HEK293 (cell line): Measurements from ENCODE around the gene GPR63.

Experiments
- BCL11B ChIP-seq: fragments of 450-650 bp; formaldehyde crosslinking; IDR thresholded peaks from 2 replicates; pipeline ENCODE4 v1.5.1; 2016; ENCODE audit warnings: low read depth, missing biosample characterization, missing genetic modification characterization
- HOXD13 ChIP-seq: sonication (generic); formaldehyde crosslinking; IDR thresholded peaks from 2 replicates; pipeline ENCODE4 v1.8.0; 2022; ENCODE audit warnings: missing genetic modification reagents, borderline replicate concordance
- TCF7L2 ChIP-seq: IDR thresholded peaks from 2 replicates; pipeline ENCODE4 v1.6.1; 2011; ENCODE audit warnings: low read depth, mild to moderate bottlenecking, inconsistent platforms, low read length, moderate library complexity, borderline replicate concordance
- ZBTB17 ChIP-seq: fragments of 450-650 bp; formaldehyde crosslinking; IDR thresholded peaks from 2 replicates; pipeline ENCODE4 v1.5.1; 2016; ENCODE audit warnings: missing biosample characterization, missing genetic modification characterization
- ZNF140 ChIP-seq: fragments of 450-650 bp; formaldehyde crosslinking; IDR thresholded peaks from 2 replicates; pipeline ENCODE4 v1.5.1; 2016; ENCODE audit warnings: missing biosample characterization, missing genetic modification characterization
- ZNF184 ChIP-seq: fragments of 450-650 bp; IDR thresholded peaks from 2 replicates; pipeline ENCODE4 v1.5.1; 2018; ENCODE audit warnings: missing biosample characterization, mild to moderate bottlenecking, missing genetic modification characterization
- ZNF221 ChIP-seq: fragments of 450-650 bp; formaldehyde crosslinking; IDR thresholded peaks from 2 replicates; pipeline ENCODE4 v1.5.1; 2017; ENCODE audit warnings: missing biosample characterization, missing genetic modification characterization, borderline replicate concordance
- ZNF274 ChIP-seq, 2 experiments: fragments of 200-500 bp in 1 of 2; fragments of 450-650 bp in 1 of 2; sonication (Bioruptor generic) in 1 of 2; formaldehyde crosslinking in 1 of 2; IDR thresholded peaks; 2 replicates each; pipeline versions ENCODE4 v1.5.1 to v1.6.1; 2014 to 2016; ENCODE audit warnings: borderline replicate concordance in 1 of 2, inconsistent platforms in 1 of 2, low read length in 1 of 2, missing biosample characterization in 1 of 2, missing genetic modification characterization in 1 of 2
- ZNF292 ChIP-seq: fragments of 450-650 bp; formaldehyde crosslinking; IDR thresholded peaks from 2 replicates; pipeline ENCODE4 v1.5.1; 2016; ENCODE audit warnings: low read depth, missing biosample characterization, missing genetic modification characterization, borderline replicate concordance
- ZNF350 ChIP-seq: fragments of 450-650 bp; formaldehyde crosslinking; IDR thresholded peaks from 2 replicates; pipeline ENCODE4 v1.5.0; 2017; ENCODE audit warnings: missing biosample characterization, mild to moderate bottlenecking, missing genetic modification characterization
- TF ChIP-seq, protein P1 (sequence below): fragments of 450-650 bp; formaldehyde crosslinking; IDR thresholded peaks from 2 replicates; pipeline ENCODE4 v1.5.1; 2016; ENCODE audit warnings: missing biosample characterization, missing genetic modification characterization
- TF ChIP-seq, protein P2 (sequence below): fragments of 450-650 bp; formaldehyde crosslinking; IDR thresholded peaks from 2 replicates; pipeline ENCODE4 v1.5.1; 2016; ENCODE audit warnings: missing biosample characterization, missing genetic modification characterization
- TF ChIP-seq, protein P3 (sequence below): fragments of 450-650 bp; formaldehyde crosslinking; conservative IDR thresholded peaks from 2 replicates; pipeline ENCODE4 v1.5.1; 2016; ENCODE audit warnings: low read depth, missing biosample characterization, missing genetic modification characterization
- TF ChIP-seq, protein P4 (sequence below): fragments of 450-650 bp; formaldehyde crosslinking; IDR thresholded peaks from 2 replicates; pipeline ENCODE4 v1.5.1; 2016; ENCODE audit warnings: missing biosample characterization, missing genetic modification characterization

DNA sequence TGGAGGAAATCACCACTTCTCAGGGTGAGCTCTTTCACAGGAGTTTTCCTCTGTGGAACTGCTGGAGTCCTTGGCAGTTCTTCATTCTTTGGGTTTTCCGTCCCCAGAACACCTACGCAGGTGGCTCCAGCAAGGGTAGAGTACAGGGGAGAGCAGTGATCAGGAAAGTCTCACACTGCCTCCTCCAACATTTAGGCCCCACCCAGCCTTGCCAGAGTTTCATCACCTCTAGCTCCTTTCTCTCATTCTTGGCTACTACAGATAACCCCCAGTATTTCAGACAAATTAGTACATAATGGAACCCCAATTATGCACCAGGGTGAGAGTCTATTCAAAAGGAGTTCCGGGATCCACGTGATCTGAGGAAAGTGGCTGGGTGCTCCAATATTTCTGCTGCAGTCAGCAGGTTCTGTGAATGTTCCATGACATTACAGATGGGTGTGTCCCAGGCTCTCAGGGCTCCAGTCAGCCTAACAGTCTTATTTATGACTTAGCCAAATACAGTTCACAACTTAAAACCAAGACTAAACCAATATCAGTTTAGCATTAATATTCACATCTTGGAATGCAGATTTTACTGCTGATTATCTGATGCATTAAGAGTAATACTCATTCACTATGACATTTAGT is 44.6 kb downstream of the GPR63 start:
- no peak for TF ChIP-seq ZNF184
- TF ChIP-seq, protein P1, sequence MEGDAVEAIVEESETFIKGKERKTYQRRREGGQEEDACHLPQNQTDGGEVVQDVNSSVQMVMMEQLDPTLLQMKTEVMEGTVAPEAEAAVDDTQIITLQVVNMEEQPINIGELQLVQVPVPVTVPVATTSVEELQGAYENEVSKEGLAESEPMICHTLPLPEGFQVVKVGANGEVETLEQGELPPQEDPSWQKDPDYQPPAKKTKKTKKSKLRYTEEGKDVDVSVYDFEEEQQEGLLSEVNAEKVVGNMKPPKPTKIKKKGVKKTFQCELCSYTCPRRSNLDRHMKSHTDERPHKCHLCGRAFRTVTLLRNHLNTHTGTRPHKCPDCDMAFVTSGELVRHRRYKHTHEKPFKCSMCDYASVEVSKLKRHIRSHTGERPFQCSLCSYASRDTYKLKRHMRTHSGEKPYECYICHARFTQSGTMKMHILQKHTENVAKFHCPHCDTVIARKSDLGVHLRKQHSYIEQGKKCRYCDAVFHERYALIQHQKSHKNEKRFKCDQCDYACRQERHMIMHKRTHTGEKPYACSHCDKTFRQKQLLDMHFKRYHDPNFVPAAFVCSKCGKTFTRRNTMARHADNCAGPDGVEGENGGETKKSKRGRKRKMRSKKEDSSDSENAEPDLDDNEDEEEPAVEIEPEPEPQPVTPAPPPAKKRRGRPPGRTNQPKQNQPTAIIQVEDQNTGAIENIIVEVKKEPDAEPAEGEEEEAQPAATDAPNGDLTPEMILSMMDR (tag by site-specific recombination) = no peak
- TF ChIP-seq, protein P2, sequence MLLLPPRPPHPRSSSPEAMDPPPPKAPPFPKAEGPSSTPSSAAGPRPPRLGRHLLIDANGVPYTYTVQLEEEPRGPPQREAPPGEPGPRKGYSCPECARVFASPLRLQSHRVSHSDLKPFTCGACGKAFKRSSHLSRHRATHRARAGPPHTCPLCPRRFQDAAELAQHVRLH = no peak
- TF ChIP-seq ZNF274 (IDR thresholded peaks at IDR 0.05; ENCODE audit: low read length) = no peak
- TF ChIP-seq ZNF274 (tag by site-specific recombination; IDR thresholded peaks at IDR 0.05; ENCODE audit: borderline replicate concordance) = no peak
- TF ChIP-seq ZNF221 (tag by site-specific recombination) = no peak
- no peak for TF ChIP-seq ZNF350 (tag by site-specific recombination)
- no peak for TF ChIP-seq ZBTB17
- no peak for TF ChIP-seq TCF7L2
- TF ChIP-seq, protein P3, sequence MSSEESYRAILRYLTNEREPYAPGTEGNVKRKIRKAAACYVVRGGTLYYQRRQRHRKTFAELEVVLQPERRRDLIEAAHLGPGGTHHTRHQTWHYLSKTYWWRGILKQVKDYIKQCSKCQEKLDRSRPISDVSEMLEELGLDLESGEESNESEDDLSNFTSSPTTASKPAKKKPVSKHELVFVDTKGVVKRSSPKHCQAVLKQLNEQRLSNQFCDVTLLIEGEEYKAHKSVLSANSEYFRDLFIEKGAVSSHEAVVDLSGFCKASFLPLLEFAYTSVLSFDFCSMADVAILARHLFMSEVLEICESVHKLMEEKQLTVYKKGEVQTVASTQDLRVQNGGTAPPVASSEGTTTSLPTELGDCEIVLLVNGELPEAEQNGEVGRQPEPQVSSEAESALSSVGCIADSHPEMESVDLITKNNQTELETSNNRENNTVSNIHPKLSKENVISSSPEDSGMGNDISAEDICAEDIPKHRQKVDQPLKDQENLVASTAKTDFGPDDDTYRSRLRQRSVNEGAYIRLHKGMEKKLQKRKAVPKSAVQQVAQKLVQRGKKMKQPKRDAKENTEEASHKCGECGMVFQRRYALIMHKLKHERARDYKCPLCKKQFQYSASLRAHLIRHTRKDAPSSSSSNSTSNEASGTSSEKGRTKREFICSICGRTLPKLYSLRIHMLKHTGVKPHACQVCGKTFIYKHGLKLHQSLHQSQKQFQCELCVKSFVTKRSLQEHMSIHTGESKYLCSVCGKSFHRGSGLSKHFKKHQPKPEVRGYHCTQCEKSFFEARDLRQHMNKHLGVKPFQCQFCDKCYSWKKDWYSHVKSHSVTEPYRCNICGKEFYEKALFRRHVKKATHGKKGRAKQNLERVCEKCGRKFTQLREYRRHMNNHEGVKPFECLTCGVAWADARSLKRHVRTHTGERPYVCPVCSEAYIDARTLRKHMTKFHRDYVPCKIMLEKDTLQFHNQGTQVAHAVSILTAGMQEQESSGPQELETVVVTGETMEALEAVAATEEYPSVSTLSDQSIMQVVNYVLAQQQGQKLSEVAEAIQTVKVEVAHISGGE (tag by site-specific recombination) = no peak
- TF ChIP-seq HOXD13 (CRISPR knock-in tag) = no peak
- no peak for TF ChIP-seq ZNF292 (tag by site-specific recombination)
- TF ChIP-seq BCL11B (tag by site-specific recombination) = no peak
- no peak for TF ChIP-seq ZNF140 (tag by site-specific recombination)
- TF ChIP-seq, protein P4, sequence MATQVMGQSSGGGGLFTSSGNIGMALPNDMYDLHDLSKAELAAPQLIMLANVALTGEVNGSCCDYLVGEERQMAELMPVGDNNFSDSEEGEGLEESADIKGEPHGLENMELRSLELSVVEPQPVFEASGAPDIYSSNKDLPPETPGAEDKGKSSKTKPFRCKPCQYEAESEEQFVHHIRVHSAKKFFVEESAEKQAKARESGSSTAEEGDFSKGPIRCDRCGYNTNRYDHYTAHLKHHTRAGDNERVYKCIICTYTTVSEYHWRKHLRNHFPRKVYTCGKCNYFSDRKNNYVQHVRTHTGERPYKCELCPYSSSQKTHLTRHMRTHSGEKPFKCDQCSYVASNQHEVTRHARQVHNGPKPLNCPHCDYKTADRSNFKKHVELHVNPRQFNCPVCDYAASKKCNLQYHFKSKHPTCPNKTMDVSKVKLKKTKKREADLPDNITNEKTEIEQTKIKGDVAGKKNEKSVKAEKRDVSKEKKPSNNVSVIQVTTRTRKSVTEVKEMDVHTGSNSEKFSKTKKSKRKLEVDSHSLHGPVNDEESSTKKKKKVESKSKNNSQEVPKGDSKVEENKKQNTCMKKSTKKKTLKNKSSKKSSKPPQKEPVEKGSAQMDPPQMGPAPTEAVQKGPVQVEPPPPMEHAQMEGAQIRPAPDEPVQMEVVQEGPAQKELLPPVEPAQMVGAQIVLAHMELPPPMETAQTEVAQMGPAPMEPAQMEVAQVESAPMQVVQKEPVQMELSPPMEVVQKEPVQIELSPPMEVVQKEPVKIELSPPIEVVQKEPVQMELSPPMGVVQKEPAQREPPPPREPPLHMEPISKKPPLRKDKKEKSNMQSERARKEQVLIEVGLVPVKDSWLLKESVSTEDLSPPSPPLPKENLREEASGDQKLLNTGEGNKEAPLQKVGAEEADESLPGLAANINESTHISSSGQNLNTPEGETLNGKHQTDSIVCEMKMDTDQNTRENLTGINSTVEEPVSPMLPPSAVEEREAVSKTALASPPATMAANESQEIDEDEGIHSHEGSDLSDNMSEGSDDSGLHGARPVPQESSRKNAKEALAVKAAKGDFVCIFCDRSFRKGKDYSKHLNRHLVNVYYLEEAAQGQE (tag by site-specific recombination) = no peak
